Measurements from ENCODE around the gene NOTCH3.
A peak's percentile ranks its signal among the peaks of the same experiment; 100 is the strongest.

NOTCH3 gene

DNA sequence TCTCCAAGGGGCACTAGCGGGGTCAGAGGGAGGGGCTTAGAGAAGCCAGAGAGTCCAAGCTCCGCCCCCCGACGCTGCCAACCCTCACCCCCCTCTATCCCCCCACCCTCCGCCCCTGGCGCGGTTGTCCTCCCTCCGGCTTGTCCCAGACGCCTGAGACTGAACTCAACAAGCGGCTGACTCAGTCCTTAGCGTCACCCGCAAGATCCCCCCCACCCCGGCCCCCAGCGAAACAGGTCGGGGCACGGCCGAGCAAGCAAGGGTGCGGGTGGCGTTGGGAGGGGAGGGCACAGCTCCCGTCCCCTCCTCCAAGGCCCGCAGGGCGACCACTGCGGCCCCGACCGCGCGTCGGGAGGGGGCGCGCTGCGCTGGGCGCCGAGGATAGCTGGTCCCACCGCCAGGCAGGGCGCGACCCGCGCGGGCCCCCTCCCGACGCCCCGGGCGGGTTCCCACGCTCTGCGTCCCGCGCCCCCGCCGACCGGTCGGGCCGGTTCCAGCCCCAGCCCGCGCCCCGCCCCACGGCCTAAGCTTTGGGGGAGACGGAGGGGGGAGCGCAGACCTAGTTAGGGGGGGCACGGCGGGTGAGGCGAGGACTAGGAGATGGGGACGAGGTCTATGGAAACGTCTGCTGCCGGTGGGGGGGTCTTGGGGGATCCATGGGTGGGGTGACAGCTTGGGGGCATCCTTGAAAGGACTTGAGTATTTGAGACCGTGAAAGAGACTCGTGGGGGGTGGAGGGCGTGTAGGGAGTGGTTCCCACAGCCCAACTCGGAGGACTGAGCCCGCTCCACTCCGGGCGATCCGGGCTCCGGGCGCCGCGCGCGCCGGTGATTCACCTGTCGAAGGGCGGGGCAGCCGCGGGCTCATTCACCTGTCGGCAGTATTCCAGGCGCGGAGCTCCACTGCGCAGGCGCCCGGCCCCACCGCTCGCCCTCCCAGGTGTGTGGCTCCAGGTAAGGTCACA lies 5.1 kb downstream of the NOTCH3 start:
- peak overlapping the region; percentile 75 for H3K27ac ChIP-seq
- TF ChIP-seq ZFX (IDR thresholded peaks at IDR 0.05; ENCODE audit: borderline replicate concordance): no peak
- TF ChIP-seq, protein P1, sequence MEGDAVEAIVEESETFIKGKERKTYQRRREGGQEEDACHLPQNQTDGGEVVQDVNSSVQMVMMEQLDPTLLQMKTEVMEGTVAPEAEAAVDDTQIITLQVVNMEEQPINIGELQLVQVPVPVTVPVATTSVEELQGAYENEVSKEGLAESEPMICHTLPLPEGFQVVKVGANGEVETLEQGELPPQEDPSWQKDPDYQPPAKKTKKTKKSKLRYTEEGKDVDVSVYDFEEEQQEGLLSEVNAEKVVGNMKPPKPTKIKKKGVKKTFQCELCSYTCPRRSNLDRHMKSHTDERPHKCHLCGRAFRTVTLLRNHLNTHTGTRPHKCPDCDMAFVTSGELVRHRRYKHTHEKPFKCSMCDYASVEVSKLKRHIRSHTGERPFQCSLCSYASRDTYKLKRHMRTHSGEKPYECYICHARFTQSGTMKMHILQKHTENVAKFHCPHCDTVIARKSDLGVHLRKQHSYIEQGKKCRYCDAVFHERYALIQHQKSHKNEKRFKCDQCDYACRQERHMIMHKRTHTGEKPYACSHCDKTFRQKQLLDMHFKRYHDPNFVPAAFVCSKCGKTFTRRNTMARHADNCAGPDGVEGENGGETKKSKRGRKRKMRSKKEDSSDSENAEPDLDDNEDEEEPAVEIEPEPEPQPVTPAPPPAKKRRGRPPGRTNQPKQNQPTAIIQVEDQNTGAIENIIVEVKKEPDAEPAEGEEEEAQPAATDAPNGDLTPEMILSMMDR (IDR thresholded peaks at IDR 0.05): peak; percentile 51

DNA sequence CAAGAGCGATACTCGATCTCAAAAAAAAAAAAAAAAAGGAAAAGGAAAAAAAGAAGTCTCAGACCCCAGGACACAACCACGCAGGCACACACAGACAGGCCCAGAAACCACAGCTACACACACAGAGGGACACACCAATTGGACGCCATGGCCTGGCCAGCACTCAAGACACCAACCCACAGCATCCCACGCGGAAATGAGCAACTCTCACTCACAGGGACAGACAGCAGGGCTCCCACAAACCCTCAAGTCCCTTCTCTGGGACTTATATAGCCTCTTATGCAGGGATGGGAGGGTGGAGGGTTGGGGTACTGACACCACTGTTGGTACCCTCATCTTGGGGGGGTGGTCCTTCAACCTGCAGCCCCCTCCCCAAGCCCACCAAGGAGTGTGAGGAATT lies 5.9 kb downstream of the NOTCH3 start:
- peak overlapping the region; percentile 75 for H3K27ac ChIP-seq
- no peak for TF ChIP-seq ZFX (IDR thresholded peaks at IDR 0.05; ENCODE audit: borderline replicate concordance)
- TF ChIP-seq, protein P1 (IDR thresholded peaks at IDR 0.05): no peak

DNA sequence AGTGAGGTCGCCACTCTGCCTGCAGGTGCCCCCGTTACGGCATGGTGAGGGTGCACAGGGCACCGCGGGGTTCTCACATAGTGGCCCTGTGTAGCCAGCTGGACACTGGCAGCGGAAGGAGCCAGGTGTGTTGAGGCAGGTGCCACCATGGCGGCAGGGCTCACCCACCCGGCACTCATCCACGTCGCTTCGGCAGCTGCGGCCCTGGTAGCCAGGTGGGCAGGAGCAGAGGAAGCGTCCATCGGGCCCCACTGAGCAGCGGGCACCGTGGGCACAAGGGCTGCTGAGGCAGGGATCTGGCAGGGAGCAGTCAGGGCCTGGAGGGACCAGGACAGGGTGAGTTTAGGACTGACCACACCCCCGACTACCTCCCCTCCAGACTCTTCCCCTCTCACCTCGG lies 8.8 kb downstream of the NOTCH3 start:
- no peak overlapping the region for H3K27ac ChIP-seq
- TF ChIP-seq, protein P1 (IDR thresholded peaks at IDR 0.05): no peak
- TF ChIP-seq ZFX (IDR thresholded peaks at IDR 0.05; ENCODE audit: borderline replicate concordance): no peak

DNA sequence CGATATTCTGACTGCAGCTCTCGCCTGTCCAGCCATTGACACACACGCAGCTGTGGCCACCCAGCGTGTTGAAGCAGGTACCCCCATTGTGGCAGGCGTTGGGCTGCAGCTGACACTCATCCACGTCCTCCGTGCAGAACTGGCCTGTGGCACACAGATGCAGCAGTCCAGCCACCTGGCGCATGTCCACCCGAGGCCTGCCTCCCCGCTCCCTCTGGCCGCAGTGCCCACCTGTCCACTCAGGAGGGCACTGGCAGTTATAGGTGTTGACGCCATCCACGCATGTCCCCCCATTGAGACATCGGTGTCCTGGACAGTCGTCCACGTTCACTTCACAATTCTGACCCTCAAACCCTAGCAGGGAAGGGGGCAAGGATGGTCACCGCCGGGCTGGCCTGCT lies 9.3 kb downstream of the NOTCH3 start:
- no peak for TF ChIP-seq ZFX (IDR thresholded peaks at IDR 0.05; ENCODE audit: borderline replicate concordance)
- TF ChIP-seq, protein P1 (IDR thresholded peaks at IDR 0.05): no peak
- H3K27ac ChIP-seq: no peak overlapping the region

DNA sequence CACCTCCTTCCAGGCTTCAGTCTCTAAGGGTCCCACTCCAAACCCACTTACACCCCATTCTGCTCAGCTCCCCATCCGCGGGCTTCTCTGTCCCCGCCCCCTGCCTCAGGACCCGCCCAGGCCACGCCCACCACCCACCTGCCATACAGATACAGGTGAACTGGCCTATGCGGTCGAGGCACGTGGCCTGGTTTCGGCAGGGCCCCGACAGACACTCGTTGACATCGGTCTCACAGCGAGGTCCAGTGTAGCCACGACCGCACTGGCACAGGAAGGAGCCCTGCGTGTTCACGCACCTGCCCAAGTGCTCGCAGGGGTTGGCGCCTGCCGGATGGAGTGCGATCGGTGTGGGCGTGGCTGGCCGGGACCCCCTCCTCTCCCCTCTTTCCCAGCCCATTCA lies 11.9 kb downstream of the NOTCH3 start:
- TF ChIP-seq ZFX (IDR thresholded peaks at IDR 0.05; ENCODE audit: borderline replicate concordance): no peak
- TF ChIP-seq, protein P1 (IDR thresholded peaks at IDR 0.05): no peak
- H3K27ac ChIP-seq: no peak overlapping the region; the same call in 1 of the 2 replicates

DNA sequence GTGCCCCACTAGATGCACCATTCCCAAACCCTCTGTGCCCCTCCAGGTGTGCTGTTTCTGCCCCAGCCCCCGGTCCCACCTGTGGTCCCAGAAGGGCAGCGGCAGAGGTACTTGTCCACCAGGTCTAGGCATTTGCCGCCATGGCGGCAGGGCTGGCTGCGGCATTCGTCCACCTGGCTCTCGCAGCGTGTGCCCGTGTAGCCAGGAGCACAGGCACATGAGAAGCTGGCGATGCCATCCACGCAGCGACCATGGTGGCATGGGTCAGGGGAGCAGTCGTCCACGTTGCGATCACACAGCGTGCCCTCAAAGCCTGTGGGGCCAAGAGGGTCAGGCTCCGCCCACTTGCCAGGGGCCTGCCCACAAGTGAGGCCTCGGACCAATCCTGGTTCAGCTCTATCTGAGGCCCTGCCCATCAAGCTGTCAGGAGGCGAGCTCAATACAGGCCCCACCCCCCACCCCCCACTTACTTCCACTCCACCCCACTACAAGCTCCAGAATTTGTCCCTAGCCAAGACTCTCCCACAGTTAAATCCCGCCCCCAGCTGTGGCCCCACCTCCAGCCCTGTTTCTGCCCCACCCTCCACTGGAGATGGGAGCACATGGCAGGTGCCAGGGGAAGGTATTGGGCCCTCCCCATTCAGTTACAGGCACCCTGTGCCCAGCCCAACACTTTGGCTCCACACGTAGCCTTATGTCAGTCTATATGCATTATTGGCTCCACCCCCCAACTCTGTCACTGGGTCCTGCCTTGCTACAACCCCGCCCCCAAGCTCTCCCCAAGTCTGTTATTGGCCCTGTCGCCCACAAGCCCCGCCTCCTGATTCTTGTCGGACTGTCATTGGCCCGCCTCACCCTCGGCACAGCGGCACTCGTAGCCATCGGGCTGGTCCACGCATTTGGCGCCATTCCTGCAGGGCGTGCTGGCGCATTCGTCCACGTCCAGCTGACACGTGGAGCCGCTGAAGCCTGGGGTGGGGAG lies 13.5 kb downstream of the NOTCH3 start:
- no peak for TF ChIP-seq ZFX (IDR thresholded peaks at IDR 0.05; ENCODE audit: borderline replicate concordance)
- TF ChIP-seq, protein P1 (IDR thresholded peaks at IDR 0.05): no peak
- H3K27ac ChIP-seq: peak overlapping the region; percentile 64
